Measurements from ENCODE around the gene MEPCE.

Gene MEPCE

GRCh38 chr7:100407285-100408180 lies 22.1 kb upstream of the MEPCE start (continued):
- TF ChIP-seq ZSCAN18 (tag by site-specific recombination; IDR thresholded peaks at IDR 0.05) = no peak

GRCh38 chr7:100411101-100411500 lies 18.5 kb upstream of the MEPCE start:
- ChIA-PET POLR2A (interaction anchor here (0.9 kb wide), 1 partner anchor 17 kb away, joined by 3 read pairs; the partner anchor contains the start of gene ZCWPW1), CTCF (interaction anchor here (0.7 to 2.1 kb wide), 3 partner anchors 9 to 278 kb away, joined by 4 to 5 read pairs (median 4); no protein-coding TSS in a partner anchor)
- 0 out of 2 replicates have a peak, but pooled peaks cover 6% of the 10 kb centered on the region for H3K4me1 ChIP-seq (ENCODE audit: control insufficient read depth, insufficient read depth, low read length)
- TF ChIP-seq, protein P1, sequence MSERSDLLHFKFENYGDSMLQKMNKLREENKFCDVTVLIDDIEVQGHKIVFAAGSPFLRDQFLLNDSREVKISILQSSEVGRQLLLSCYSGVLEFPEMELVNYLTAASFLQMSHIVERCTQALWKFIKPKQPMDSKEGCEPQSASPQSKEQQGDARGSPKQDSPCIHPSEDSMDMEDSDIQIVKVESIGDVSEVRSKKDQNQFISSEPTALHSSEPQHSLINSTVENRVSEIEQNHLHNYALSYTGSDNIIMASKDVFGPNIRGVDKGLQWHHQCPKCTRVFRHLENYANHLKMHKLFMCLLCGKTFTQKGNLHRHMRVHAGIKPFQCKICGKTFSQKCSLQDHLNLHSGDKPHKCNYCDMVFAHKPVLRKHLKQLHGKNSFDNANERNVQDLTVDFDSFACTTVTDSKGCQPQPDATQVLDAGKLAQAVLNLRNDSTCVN (tag by site-specific recombination; optimal IDR thresholded peaks at IDR 0.05) = no peak
- no peak for TF ChIP-seq BCL11A (tag by site-specific recombination; IDR thresholded peaks at IDR 0.05; ENCODE audit: low read depth)
- no peak for TF ChIP-seq ZBTB10 (tag by site-specific recombination; IDR thresholded peaks at IDR 0.05)
- no peak for TF ChIP-seq GLIS2 (tag by site-specific recombination; IDR thresholded peaks at IDR 0.05)
- TF ChIP-seq, protein P2, sequence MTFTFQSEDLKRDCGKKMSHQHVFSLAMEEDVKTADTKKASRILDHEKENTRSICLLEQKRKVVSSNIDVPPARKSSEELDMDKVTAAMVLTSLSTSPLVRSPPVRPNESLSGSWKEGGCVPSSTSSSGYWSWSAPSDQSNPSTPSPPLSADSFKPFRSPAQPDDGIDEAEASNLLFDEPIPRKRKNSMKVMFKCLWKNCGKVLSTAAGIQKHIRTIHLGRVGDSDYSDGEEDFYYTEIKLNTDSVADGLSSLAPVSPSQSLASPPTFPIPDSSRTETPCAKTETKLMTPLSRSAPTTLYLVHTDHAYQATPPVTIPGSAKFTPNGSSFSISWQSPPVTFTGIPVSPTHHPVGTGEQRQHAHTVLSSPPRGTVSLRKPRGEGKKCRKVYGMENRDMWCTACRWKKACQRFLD (tag by site-specific recombination; IDR thresholded peaks at IDR 0.05) = no peak
- TF ChIP-seq HOXC10 (CRISPR knock-in tag; IDR thresholded peaks at IDR 0.05) = no peak
- TF ChIP-seq, protein P3, sequence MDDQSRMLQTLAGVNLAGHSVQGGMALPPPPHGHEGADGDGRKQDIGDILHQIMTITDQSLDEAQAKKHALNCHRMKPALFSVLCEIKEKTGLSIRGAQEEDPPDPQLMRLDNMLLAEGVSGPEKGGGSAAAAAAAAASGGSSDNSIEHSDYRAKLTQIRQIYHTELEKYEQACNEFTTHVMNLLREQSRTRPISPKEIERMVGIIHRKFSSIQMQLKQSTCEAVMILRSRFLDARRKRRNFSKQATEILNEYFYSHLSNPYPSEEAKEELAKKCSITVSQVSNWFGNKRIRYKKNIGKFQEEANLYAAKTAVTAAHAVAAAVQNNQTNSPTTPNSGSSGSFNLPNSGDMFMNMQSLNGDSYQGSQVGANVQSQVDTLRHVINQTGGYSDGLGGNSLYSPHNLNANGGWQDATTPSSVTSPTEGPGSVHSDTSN (CRISPR knock-in tag; IDR thresholded peaks at IDR 0.05) = no peak
- TF ChIP-seq ZNF324 (tag by site-specific recombination; IDR thresholded peaks at IDR 0.05) = no peak
- TF ChIP-seq ZNF138 (tag by site-specific recombination; IDR thresholded peaks at IDR 0.05; ENCODE audit: borderline replicate concordance) = no peak
- no peak for TF ChIP-seq ZFP37 (tag by site-specific recombination; IDR thresholded peaks at IDR 0.05)
- no peak for TF ChIP-seq ZFP41 (tag by site-specific recombination; IDR thresholded peaks at IDR 0.05; ENCODE audit: borderline replicate concordance)
- TF ChIP-seq ZNF677 (tag by site-specific recombination; IDR thresholded peaks at IDR 0.05) = no peak
- no peak for TF ChIP-seq PRDM6 (tag by site-specific recombination; IDR thresholded peaks at IDR 0.05)
- TF ChIP-seq ZNF366 (tag by site-specific recombination; conservative IDR thresholded peaks at IDR 0.05) = no peak
- TF ChIP-seq, protein P4, sequence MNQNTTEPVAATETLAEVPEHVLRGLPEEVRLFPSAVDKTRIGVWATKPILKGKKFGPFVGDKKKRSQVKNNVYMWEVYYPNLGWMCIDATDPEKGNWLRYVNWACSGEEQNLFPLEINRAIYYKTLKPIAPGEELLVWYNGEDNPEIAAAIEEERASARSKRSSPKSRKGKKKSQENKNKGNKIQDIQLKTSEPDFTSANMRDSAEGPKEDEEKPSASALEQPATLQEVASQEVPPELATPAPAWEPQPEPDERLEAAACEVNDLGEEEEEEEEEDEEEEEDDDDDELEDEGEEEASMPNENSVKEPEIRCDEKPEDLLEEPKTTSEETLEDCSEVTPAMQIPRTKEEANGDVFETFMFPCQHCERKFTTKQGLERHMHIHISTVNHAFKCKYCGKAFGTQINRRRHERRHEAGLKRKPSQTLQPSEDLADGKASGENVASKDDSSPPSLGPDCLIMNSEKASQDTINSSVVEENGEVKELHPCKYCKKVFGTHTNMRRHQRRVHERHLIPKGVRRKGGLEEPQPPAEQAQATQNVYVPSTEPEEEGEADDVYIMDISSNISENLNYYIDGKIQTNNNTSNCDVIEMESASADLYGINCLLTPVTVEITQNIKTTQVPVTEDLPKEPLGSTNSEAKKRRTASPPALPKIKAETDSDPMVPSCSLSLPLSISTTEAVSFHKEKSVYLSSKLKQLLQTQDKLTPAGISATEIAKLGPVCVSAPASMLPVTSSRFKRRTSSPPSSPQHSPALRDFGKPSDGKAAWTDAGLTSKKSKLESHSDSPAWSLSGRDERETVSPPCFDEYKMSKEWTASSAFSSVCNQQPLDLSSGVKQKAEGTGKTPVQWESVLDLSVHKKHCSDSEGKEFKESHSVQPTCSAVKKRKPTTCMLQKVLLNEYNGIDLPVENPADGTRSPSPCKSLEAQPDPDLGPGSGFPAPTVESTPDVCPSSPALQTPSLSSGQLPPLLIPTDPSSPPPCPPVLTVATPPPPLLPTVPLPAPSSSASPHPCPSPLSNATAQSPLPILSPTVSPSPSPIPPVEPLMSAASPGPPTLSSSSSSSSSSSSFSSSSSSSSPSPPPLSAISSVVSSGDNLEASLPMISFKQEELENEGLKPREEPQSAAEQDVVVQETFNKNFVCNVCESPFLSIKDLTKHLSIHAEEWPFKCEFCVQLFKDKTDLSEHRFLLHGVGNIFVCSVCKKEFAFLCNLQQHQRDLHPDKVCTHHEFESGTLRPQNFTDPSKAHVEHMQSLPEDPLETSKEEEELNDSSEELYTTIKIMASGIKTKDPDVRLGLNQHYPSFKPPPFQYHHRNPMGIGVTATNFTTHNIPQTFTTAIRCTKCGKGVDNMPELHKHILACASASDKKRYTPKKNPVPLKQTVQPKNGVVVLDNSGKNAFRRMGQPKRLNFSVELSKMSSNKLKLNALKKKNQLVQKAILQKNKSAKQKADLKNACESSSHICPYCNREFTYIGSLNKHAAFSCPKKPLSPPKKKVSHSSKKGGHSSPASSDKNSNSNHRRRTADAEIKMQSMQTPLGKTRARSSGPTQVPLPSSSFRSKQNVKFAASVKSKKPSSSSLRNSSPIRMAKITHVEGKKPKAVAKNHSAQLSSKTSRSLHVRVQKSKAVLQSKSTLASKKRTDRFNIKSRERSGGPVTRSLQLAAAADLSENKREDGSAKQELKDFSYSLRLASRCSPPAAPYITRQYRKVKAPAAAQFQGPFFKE (tag by site-specific recombination; IDR thresholded peaks at IDR 0.05; ENCODE audit: borderline replicate concordance) = no peak
- TF ChIP-seq ZBTB7A (tag by site-specific recombination; IDR thresholded peaks at IDR 0.05; ENCODE audit: low read depth) = no peak
- TF ChIP-seq MYNN (tag by site-specific recombination; IDR thresholded peaks at IDR 0.05; ENCODE audit: borderline replicate concordance) = no peak

More at GRCh38 chr7:100411101-100411500, 18.5 kb upstream of the MEPCE start:
- no peaks in the 10 kb centered on the region for H3K9me3 ChIP-seq (ENCODE audit: control insufficient read depth, insufficient read depth, low read depth, low read length)
- H3K4me3 ChIP-seq (ENCODE audit: low read depth, low read length) = no peak overlapping the region
- no peaks in the 10 kb centered on the region for H3K36me3 ChIP-seq (ENCODE audit: control insufficient read depth in 2 of 2, insufficient read depth in 1 of 2, low read length in 2 of 2)
- H3K27ac ChIP-seq (ENCODE audit: extremely low read depth, low read depth, low read length) = no peak overlapping the region

Measured in HEK293 (cell line).